Midbrain (tissue), 1 donor: ENCODE data around the gene PKD2L1.
"Not testable (repeated sequence)": the region's sequence is repeated elsewhere in the genome, so short reads cannot be mapped to it uniquely, and the experiment has no call there.

Experiments used
- DNase-seq: peaks from one replicate; lab custom pipeline; 2025; lab: John Stamatoyannopoulos, UW

The PKD2L1 gene

GRCh38 chr10:100333661-100334440 is 3.8 kb upstream of the PKD2L1 start:
- DNase-seq = no peak

- no peak for DNase-seq
These were observed 3.1 kb upstream of the PKD2L1 start for GRCh38 chr10:100333106-100333505.

GRCh38 chr10:100328198-100328597 is 1.8 kb downstream of the PKD2L1 start:
- no peak for DNase-seq

GRCh38 chr10:100327718-100328009 is 2.4 kb downstream of the PKD2L1 start:
- DNase-seq = no peak

- peak; percentile 34 for DNase-seq
These were observed 2.9 kb downstream of the PKD2L1 start for GRCh38 chr10:100327007-100327717.

GRCh38 chr10:100325158-100325557 is 4.9 kb downstream of the PKD2L1 start:
- DNase-seq = no peak

- DNase-seq = peak; percentile 60
These were observed 10.2 kb downstream of the PKD2L1 start for GRCh38 chr10:100319707-100320402.

GRCh38 chr10:100318207-100318606 is 11.8 kb downstream of the PKD2L1 start:
- no peak for DNase-seq

GRCh38 chr10:100315615-100316014 is 14.4 kb downstream of the PKD2L1 start:
- DNase-seq = no peak

GRCh38 chr10:100311298-100311697 is 18.7 kb downstream of the PKD2L1 start:
- no peak for DNase-seq

GRCh38 chr10:100307684-100308083 is 22.3 kb downstream of the PKD2L1 start:
- DNase-seq = no peak

- no peak for DNase-seq
These were observed 23.2 kb downstream of the PKD2L1 start for GRCh38 chr10:100306861-100307260.

- DNase-seq = no peak
These were observed 25.6 kb downstream of the PKD2L1 start for GRCh38 chr10:100304414-100304813.

- peak; percentile 54 for DNase-seq
These were observed 26.2 kb downstream of the PKD2L1 start for GRCh38 chr10:100303724-100304319.

GRCh38 chr10:100301123-100301522 is 28.9 kb downstream of the PKD2L1 start:
- not testable (repeated sequence) for DNase-seq

GRCh38 chr10:100297242-100297641 is 32.8 kb downstream of the PKD2L1 start:
- no peak for DNase-seq

GRCh38 chr10:100293066-100293465 is 37.0 kb downstream of the PKD2L1 start:
- DNase-seq = no peak

- DNase-seq = not testable (repeated sequence)
These were observed 37.7 kb downstream of the PKD2L1 start for GRCh38 chr10:100292300-100292699.

GRCh38 chr10:100291356-100291755 is 38.7 kb downstream of the PKD2L1 start:
- no peak for DNase-seq

GRCh38 chr10:100289641-100290040 is 40.4 kb downstream of the PKD2L1 start:
- no peak for DNase-seq

GRCh38 chr10:100288196-100288595 is 41.8 kb downstream of the PKD2L1 start:
- DNase-seq = no peak

- DNase-seq = no peak
These were observed 42.3 kb downstream of the PKD2L1 start for GRCh38 chr10:100287756-100288155.
